ENCODE data around the gene HIVEP3. TPM values are rescaled to one million over a fixed set of nuclear protein-coding genes. Genes with fewer than 3 reads are reported as not detected.

HIVEP3 gene
- total RNA-seq, 1 experiment from 2014 or later: 1.2 TPM

- Mint-ChIP-seq H3K4me1 (ENCODE audit: insufficient read depth, unreplicated experiment) (peaks cover 45% of the 10 kb centered on the region), H3K9me3 (ENCODE audit: unreplicated experiment) (no peaks in the 10 kb centered on the region), H3K36me3 (ENCODE audit: insufficient read depth, unreplicated experiment) (no peaks in the 10 kb centered on the region), H3K27ac (ENCODE audit: low read depth, unreplicated experiment) (no peak overlapping the region), H3K27me3 (ENCODE audit: insufficient read depth, unreplicated experiment) (no peaks in the 10 kb centered on the region), H3K4me3 (ENCODE audit: unreplicated experiment) (peak overlapping the region; percentile 71)
- ChIA-PET CTCF (interaction anchor here (0.7 to 3.7 kb wide), 6 partner anchors 10 to 794 kb away, joined by 3 to 26 read pairs (median 4); no protein-coding TSS in a partner anchor), POLR2A (interaction anchor here (0.8 to 7.1 kb wide), 9 partner anchors 9 to 52 kb away, joined by 3 to 87 read pairs (median 4); no protein-coding TSS in a partner anchor)
- intact Hi-C loops (cut with micrococcal nuclease): loop anchor here (5.0 kb wide), 1 partner anchor 35 kb away; no protein-coding TSS in a partner anchor
- no peak for TF ChIP-seq CTCF (IDR thresholded peaks at IDR 0.05; ENCODE audit: unreplicated experiment)
- DNase-seq (ENCODE audit: unreplicated experiment): peak; percentile 96
- BruUV-seq (replicated peaks): no TSS peak
Measured at GRCh38 chr1:41482001-41482765, 436.5 kb downstream of the HIVEP3 start.

GRCh38 chr1:41481109-41481775 is 437.5 kb downstream of the HIVEP3 start:
- Mint-ChIP-seq H3K27me3 (ENCODE audit: insufficient read depth, unreplicated experiment) (no peaks in the 10 kb centered on the region), H3K4me1 (ENCODE audit: insufficient read depth, unreplicated experiment) (peaks cover 49% of the 10 kb centered on the region), H3K4me3 (ENCODE audit: unreplicated experiment) (no peak overlapping the region), H3K27ac (ENCODE audit: low read depth, unreplicated experiment) (no peak overlapping the region), H3K36me3 (ENCODE audit: insufficient read depth, unreplicated experiment) (no peaks in the 10 kb centered on the region), H3K9me3 (ENCODE audit: unreplicated experiment) (no peaks in the 10 kb centered on the region)
- BruUV-seq (replicated peaks): no TSS peak
- intact Hi-C loops (cut with micrococcal nuclease): loop anchor here (5.0 kb wide), 1 partner anchor 36 kb away; no protein-coding TSS in a partner anchor
- DNase-seq (ENCODE audit: unreplicated experiment): no peak
- no peak for TF ChIP-seq CTCF (IDR thresholded peaks at IDR 0.05; ENCODE audit: unreplicated experiment)
- ChIA-PET CTCF (interaction anchor here (1.0 to 3.7 kb wide), 3 partner anchors 11 to 63 kb away, joined by 3 to 26 read pairs (median 7); no protein-coding TSS in a partner anchor), POLR2A (interaction anchor here (0.8 to 7.1 kb wide), 4 partner anchors 14 to 51 kb away, joined by 3 to 87 read pairs (median 4); no protein-coding TSS in a partner anchor)

- ChIA-PET CTCF (interaction anchor here (0.6 to 3.7 kb wide), 5 partner anchors 12 to 591 kb away, joined by 3 to 26 read pairs (median 3); no protein-coding TSS in a partner anchor), POLR2A (interaction anchor here (0.8 to 7.1 kb wide), 2 partner anchors 14 to 30 kb away, joined by 3 to 87 read pairs; no protein-coding TSS in a partner anchor)
- Mint-ChIP-seq H3K27ac (ENCODE audit: low read depth, unreplicated experiment) (no peak overlapping the region), H3K9me3 (ENCODE audit: unreplicated experiment) (no peaks in the 10 kb centered on the region), H3K4me1 (ENCODE audit: insufficient read depth, unreplicated experiment) (peaks cover 49% of the 10 kb centered on the region), H3K4me3 (ENCODE audit: unreplicated experiment) (no peak overlapping the region), H3K36me3 (ENCODE audit: insufficient read depth, unreplicated experiment) (no peaks in the 10 kb centered on the region), H3K27me3 (ENCODE audit: insufficient read depth, unreplicated experiment) (no peaks in the 10 kb centered on the region)
- intact Hi-C loops (cut with micrococcal nuclease): loop anchor here (5.0 kb wide), 1 partner anchor 37 kb away; no protein-coding TSS in a partner anchor
- DNase-seq (ENCODE audit: unreplicated experiment): no peak
- BruUV-seq (replicated peaks): no TSS peak
- no peak for TF ChIP-seq CTCF (IDR thresholded peaks at IDR 0.05; ENCODE audit: unreplicated experiment)
Measured at GRCh38 chr1:41480204-41481108, 438.3 kb downstream of the HIVEP3 start.

Data from MCF 10A (cell line).